H1 (cell line): Measurements from ENCODE around the gene PAXIP1. TPM values are rescaled to one million over a fixed set of nuclear protein-coding genes. Genes with fewer than 3 reads are reported as not detected.

ENCODE experiments used
- BRCA1 ChIP-seq: IDR thresholded peaks from 2 replicates; pipeline ENCODE4 v1.6.1; 2012; ENCODE audit warnings: low read depth, low read length, improper control_type of control experiment
- FOSL1 ChIP-seq: IDR thresholded peaks from 2 replicates; pipeline ENCODE4 v1.6.1; 2011; ENCODE audit warnings: mild to moderate bottlenecking, low read depth, low read length, moderate library complexity; ENCODE audit not compliant: insufficient read depth
- HDAC2 ChIP-seq, 2 experiments: fragments of 300-600 bp in 1 of 2; sonication (generic) in 1 of 2; IDR thresholded peaks; 2 replicates each; pipeline ENCODE4 v1.6.1; 2011 to 2012; ENCODE audit warnings: low read depth in 2 of 2, low read length in 2 of 2, mild to moderate bottlenecking in 2 of 2, moderate library complexity in 2 of 2, borderline replicate concordance in 1 of 2, inconsistent platforms in 1 of 2
- MAFK ChIP-seq: IDR thresholded peaks from 2 replicates; pipeline ENCODE4 v1.6.1; 2012; ENCODE audit warnings: low read depth, mild to moderate bottlenecking, improper control_type of control experiment, low read length
- NRF1 ChIP-seq: IDR thresholded peaks from 2 replicates; pipeline ENCODE4 v1.6.1; 2011; ENCODE audit warnings: mild to moderate bottlenecking, low read depth, low read length, improper control_type of control experiment
- POLR2AphosphoS5 ChIP-seq: IDR thresholded peaks from 2 replicates; pipeline ENCODE4 v1.6.1; 2011; ENCODE audit warnings: low read depth, low read length
- SUZ12 ChIP-seq: fragments of 200-600 bp; sonication (generic); IDR thresholded peaks from 2 replicates; pipeline ENCODE4 v1.6.1; 2012; ENCODE audit warnings: mild to moderate bottlenecking, inconsistent platforms, low read length, moderate library complexity, mixed read lengths
- polyA plus RNA-seq, 7 experiments: library from polyadenylated mRNA; depleted of rRNA in 3 of 7; stranded (reverse) in 5 of 7; unstranded in 2 of 7; fragments of >200 nt in 5 of 7; fragments of 200-250 nt in 2 of 7; gene quantifications; 1 replicate in 5 of 7; 2 replicates in 1 of 7; 4 replicates in 1 of 7; pipeline versions ENCODE4 v1.2.1 to v1.2.3, GENCODE V29; 2011 to 2013; ENCODE audit warnings: missing spikeins in 2 of 7, mixed read lengths in 2 of 7
- total RNA-seq: library from RNA; stranded (reverse); fragmentation: NEBNext Ultra II Directional; extraction: Animal tissue kit (Norgen Biotek cat#: 25700); gene quantifications from 2 replicates; pipeline ENCODE4 v1.2.1, GENCODE V29; 2021
- TF ChIP-seq, protein P1 (sequence below): IDR thresholded peaks from 2 replicates; pipeline ENCODE4 v1.6.1; 2012; ENCODE audit warnings: inconsistent platforms

PAXIP1 gene
- total and polyA plus RNA-seq, 2 of the 8 experiments (the other 6 are each of a cell fraction or from before 2014, with no cell fraction given) = 32.4 to 32.8 TPM

DNA sequence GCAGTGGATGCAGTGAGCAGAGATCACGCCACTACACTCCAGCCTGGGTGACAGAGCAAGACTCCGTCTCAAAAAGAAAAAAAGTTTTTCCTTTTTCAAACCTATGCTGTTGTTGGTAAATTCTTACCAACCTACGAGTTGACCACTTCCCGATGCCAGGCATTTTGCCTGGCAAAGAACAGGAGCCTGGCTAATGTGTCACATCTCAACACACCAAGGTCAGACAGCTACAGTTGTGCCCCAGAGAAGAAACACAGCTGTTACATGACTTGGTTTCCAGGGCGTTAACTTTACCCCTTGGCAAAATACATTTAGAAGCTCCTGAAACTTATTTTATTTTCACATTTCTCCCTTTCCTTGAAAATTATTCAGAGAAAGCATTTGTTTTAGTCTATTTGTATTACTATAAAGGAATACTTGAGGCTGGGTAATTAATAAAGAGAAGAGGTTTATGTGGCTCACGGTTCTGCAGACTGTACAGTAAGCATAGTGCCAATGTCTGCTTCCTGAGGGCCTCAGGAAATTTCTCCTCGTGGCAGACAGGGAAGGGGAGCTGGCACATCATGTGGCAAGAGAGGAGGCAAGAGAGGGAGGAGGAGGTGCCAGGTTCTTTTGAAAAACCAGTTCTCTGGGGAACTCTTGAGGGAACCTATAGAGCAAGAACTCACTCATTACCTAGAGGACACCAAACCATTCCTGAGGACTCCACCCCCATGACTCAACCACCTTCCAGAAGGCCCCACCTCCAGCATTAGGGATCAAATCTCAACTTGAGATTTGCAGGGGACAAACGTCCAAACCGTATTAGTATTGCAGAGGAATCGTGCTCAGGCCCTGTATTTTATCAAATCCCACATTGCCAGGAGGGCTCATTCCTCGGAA lies 83.3 kb downstream of the PAXIP1 start (continued):
- no peak for TF ChIP-seq SUZ12
- TF ChIP-seq FOSL1 = no peak
- no peak for TF ChIP-seq POLR2AphosphoS5
- no peak for TF ChIP-seq HDAC2 (IDR thresholded peaks at IDR 0.05; ENCODE audit: borderline replicate concordance in 1 of 2, low read depth in 2 of 2, low read length in 2 of 2)
- TF ChIP-seq, protein P1, sequence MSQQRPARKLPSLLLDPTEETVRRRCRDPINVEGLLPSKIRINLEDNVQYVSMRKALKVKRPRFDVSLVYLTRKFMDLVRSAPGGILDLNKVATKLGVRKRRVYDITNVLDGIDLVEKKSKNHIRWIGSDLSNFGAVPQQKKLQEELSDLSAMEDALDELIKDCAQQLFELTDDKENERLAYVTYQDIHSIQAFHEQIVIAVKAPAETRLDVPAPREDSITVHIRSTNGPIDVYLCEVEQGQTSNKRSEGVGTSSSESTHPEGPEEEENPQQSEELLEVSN = no peak
- no peak for TF ChIP-seq MAFK
- no peak for TF ChIP-seq BRCA1
- no peak for TF ChIP-seq NRF1
